SK-N-MC (cell line): Measurements from ENCODE around the gene CRABP2.

ENCODE experiments used
- EZH2 ChIP-seq: fragments of 200-600 bp; sonication (generic); IDR thresholded peaks from one replicate; pipeline ENCODE4 v1.6.1; 2017; ENCODE audit warnings: antibody characterized with exemption
- FOXP2 ChIP-seq: optimal IDR thresholded peaks from 2 replicates; pipeline ENCODE3; 2011; ENCODE audit warnings: mild to moderate bottlenecking, moderate library complexity; ENCODE audit not compliant: insufficient read depth; ENCODE audit errors: extremely low read length, control extremely low read depth
- POLR2AphosphoS5 ChIP-seq: IDR thresholded peaks from 2 replicates; pipeline ENCODE4 v1.6.1; 2012; ENCODE audit warnings: mild to moderate bottlenecking, low read depth, low read length, borderline replicate concordance

- TF ChIP-seq FOXP2, result no peak
- TF ChIP-seq EZH2, result no peak
- TF ChIP-seq POLR2AphosphoS5, result no peak
Observed at GRCh38 chr1:156694690-156694962, 10.8 kb downstream of the CRABP2 start.
